Mononuclear cell (primary cell): ENCODE results near the gene GRM6. TPM values are rescaled to one million over a fixed set of nuclear protein-coding genes. Genes with fewer than 3 reads are reported as not detected.

ENCODE experiments used
- H3K27me3 ChIP-seq: 2 replicates; pipeline ENCODE4 v1.6.0; 2011; ENCODE audit warnings: low read length, control low read depth; ENCODE audit not compliant: insufficient read depth
- H3K4me1 ChIP-seq: 2 replicates; pipeline ENCODE4 v1.5.1; 2011; ENCODE audit warnings: mild to moderate bottlenecking, low read length, control low read depth; ENCODE audit not compliant: insufficient read depth
- H3K4me3 ChIP-seq: 2 replicates; pipeline ENCODE4 v1.5.1; 2011; ENCODE audit warnings: mild to moderate bottlenecking, low read length, moderate library complexity
- H3K9me3 ChIP-seq: 2 replicates; pipeline ENCODE4 v1.5.1; 2011; ENCODE audit warnings: low read depth, mild to moderate bottlenecking, control low read depth, low read length
- total RNA-seq: library from RNA; depleted of rRNA; stranded (reverse); fragments of >200 nt; gene quantifications from one replicate; pipeline ENCODE4 v1.2.3, GENCODE V29; 2012

GRM6 gene
- total RNA-seq, result not detected

- Histone ChIP-seq H3K4me1 (no peaks in the 10 kb centered on the region), H3K27me3 (peaks cover 9% of the 10 kb centered on the region), H3K9me3 (no peaks in the 10 kb centered on the region), H3K4me3 (no peak within 1 kb of the TSS)
Observed at GRCh38 chr5:178994580-178995340, at the start of gene GRM6. TSS of gene GRM6 (minus strand) at chr5:178995320. CDS start at chr5:178994944, 376 bp downstream.

GRCh38 chr5:179044765-179045164 lies 49.6 kb upstream of the GRM6 start:
- Histone ChIP-seq H3K27me3 (no peaks in the 10 kb centered on the region), H3K4me3 (no peak overlapping the region), H3K4me1 (no peaks in the 10 kb centered on the region), H3K9me3 (no peaks in the 10 kb centered on the region)

GRCh38 chr5:179033004-179033580 lies 38.0 kb upstream of the GRM6 start:
- no peaks in the 10 kb centered on the region for H3K27me3 ChIP-seq
- no peaks in the 10 kb centered on the region for H3K4me1 ChIP-seq
- no peak overlapping the region for H3K4me3 ChIP-seq
- peaks cover 88% of the 10 kb centered on the region for H3K9me3 ChIP-seq

- Histone ChIP-seq H3K4me1 (peaks cover 10% of the 10 kb centered on the region), H3K27me3 (no peaks in the 10 kb centered on the region), H3K9me3 (peaks cover 3% of the 10 kb centered on the region), H3K4me3 (peak within 1 kb of the TSS; percentile 72)
Observed at GRCh38 chr5:179023528-179024189, 28.5 kb upstream of the GRM6 start, which contains the start of gene ZNF879. TSS of gene ZNF879 (plus strand) at chr5:179023804. CDS start at chr5:179025005, 1,201 bp downstream.

- Histone ChIP-seq H3K4me1 (no peaks in the 10 kb centered on the region), H3K9me3 (peaks cover 15% of the 10 kb centered on the region), H3K27me3 (no peaks in the 10 kb centered on the region), H3K4me3 (no peak overlapping the region)
Observed at GRCh38 chr5:179008667-179009066, 13.5 kb upstream of the GRM6 start.

- peaks cover 9% of the 10 kb centered on the region for H3K9me3 ChIP-seq
- H3K4me3 ChIP-seq, result no peak overlapping the region
- no peaks in the 10 kb centered on the region for H3K4me1 ChIP-seq
- no peaks in the 10 kb centered on the region for H3K27me3 ChIP-seq
Observed at GRCh38 chr5:179006564-179006963, 11.4 kb upstream of the GRM6 start.

GRCh38 chr5:178998441-178998840 lies 3.3 kb upstream of the GRM6 start:
- Histone ChIP-seq H3K9me3 (no peaks in the 10 kb centered on the region), H3K4me3 (no peak overlapping the region), H3K4me1 (no peaks in the 10 kb centered on the region), H3K27me3 (peaks cover 7% of the 10 kb centered on the region)

- Histone ChIP-seq H3K27me3 (peaks cover 9% of the 10 kb centered on the region), H3K4me3 (no peak overlapping the region), H3K4me1 (no peaks in the 10 kb centered on the region), H3K9me3 (no peaks in the 10 kb centered on the region)
Observed at GRCh38 chr5:178997191-178997590, 2.1 kb upstream of the GRM6 start.

GRCh38 chr5:178996156-178996555 lies 1.0 kb upstream of the GRM6 start:
- Histone ChIP-seq H3K9me3 (no peaks in the 10 kb centered on the region), H3K4me3 (no peak overlapping the region), H3K27me3 (peaks cover 9% of the 10 kb centered on the region), H3K4me1 (no peaks in the 10 kb centered on the region)

GRCh38 chr5:178995341-178995690 lies 196 bp upstream of the GRM6 start:
- H3K4me3 ChIP-seq, result no peak overlapping the region
- H3K27me3 ChIP-seq, result peaks cover 9% of the 10 kb centered on the region
- H3K9me3 ChIP-seq, result no peaks in the 10 kb centered on the region
- no peaks in the 10 kb centered on the region for H3K4me1 ChIP-seq

- no peaks in the 10 kb centered on the region for H3K9me3 ChIP-seq
- peaks cover 9% of the 10 kb centered on the region for H3K27me3 ChIP-seq
- H3K4me1 ChIP-seq, result no peaks in the 10 kb centered on the region
- H3K4me3 ChIP-seq, result no peak overlapping the region
Observed at GRCh38 chr5:178993955-178994579, 1.1 kb downstream of the GRM6 start.

GRCh38 chr5:178993236-178993765 lies 1.8 kb downstream of the GRM6 start:
- Histone ChIP-seq H3K4me3 (no peak overlapping the region), H3K27me3 (peaks cover 9% of the 10 kb centered on the region), H3K9me3 (no peaks in the 10 kb centered on the region), H3K4me1 (no peaks in the 10 kb centered on the region)

GRCh38 chr5:178992291-178992895 lies 2.7 kb downstream of the GRM6 start:
- Histone ChIP-seq H3K4me3 (no peak overlapping the region), H3K27me3 (peaks cover 9% of the 10 kb centered on the region), H3K9me3 (no peaks in the 10 kb centered on the region), H3K4me1 (no peaks in the 10 kb centered on the region)

GRCh38 chr5:178991190-178992145 lies 3.7 kb downstream of the GRM6 start:
- Histone ChIP-seq H3K4me1 (no peaks in the 10 kb centered on the region), H3K4me3 (no peak overlapping the region), H3K27me3 (peaks cover 9% of the 10 kb centered on the region), H3K9me3 (no peaks in the 10 kb centered on the region)
